ENCODE measurements around the gene MIXL1. TPM values are rescaled to one million over a fixed set of nuclear protein-coding genes. Genes with fewer than 3 reads are reported as not detected.

Gene MIXL1
- total RNA-seq = not detected
- polyA plus RNA-seq = not detected
- long read RNA-seq, donor 1 = 0 reads
- long read RNA-seq, donor 2 = 0 reads
- long read RNA-seq, donor 3 = 0 reads
- long read RNA-seq, donor 4 = 0 reads

- intact Hi-C loops (cut with DNase I) = no loop called here
- no peak within 1 kb of the TSS for H3K27ac ChIP-seq (ENCODE audit: low read length)
- H3K4me1 ChIP-seq (ENCODE audit: control insufficient read depth, insufficient read depth, low read length) = no peaks in the 10 kb centered on the region
- peak within 1 kb of the TSS; percentile 46 for H3K4me3 ChIP-seq (ENCODE audit: low read length)
- no peaks in the 10 kb centered on the region for H3K27me3 ChIP-seq (ENCODE audit: control insufficient read depth, insufficient read depth)
- no peaks in the 10 kb centered on the region for H3K9me3 ChIP-seq (ENCODE audit: control insufficient read depth, low read length)
- ATAC-seq = peak; percentile 22 to 58
- peak in 1 of 3 donors; percentile 47 for DNase-seq
- 4% methylated on average over 62 of the region's 62 CpGs for WGBS
Observed at GRCh38 chr1:226223157-226223785, at the start of gene MIXL1. Gene MIXL1 (plus strand): TSS chr1:226223664. CDS start chr1:226223682, 18 bp downstream.

GRCh38 chr1:226176870-226177269 lies 46.6 kb upstream of the MIXL1 start:
- H3K4me3 ChIP-seq (ENCODE audit: low read length) = no peak overlapping the region
- no peaks in the 10 kb centered on the region for H3K27me3 ChIP-seq (ENCODE audit: control insufficient read depth, insufficient read depth)
- DNase-seq (no peak), ATAC-seq (no peak)
- 79% methylated on average over 8 of the region's 8 CpGs for WGBS
- H3K27ac ChIP-seq (ENCODE audit: low read length) = no peak overlapping the region
- intact Hi-C loops (cut with DNase I) = no loop called here
- H3K4me1 ChIP-seq (ENCODE audit: control insufficient read depth, insufficient read depth, low read length) = no peaks in the 10 kb centered on the region
- no peaks in the 10 kb centered on the region for H3K9me3 ChIP-seq (ENCODE audit: control insufficient read depth, low read length)

GRCh38 chr1:226181996-226182714 lies 41.3 kb upstream of the MIXL1 start:
- ATAC-seq = peak in 1 of 2 donors; percentile 52
- Histone ChIP-seq H3K4me3 (ENCODE audit: low read length) (no peak overlapping the region), H3K4me1 (ENCODE audit: control insufficient read depth, insufficient read depth, low read length) (peaks cover 3% of the 10 kb centered on the region), H3K27me3 (ENCODE audit: control insufficient read depth, insufficient read depth) (no peaks in the 10 kb centered on the region), H3K27ac (ENCODE audit: low read length) (no peak overlapping the region), H3K9me3 (ENCODE audit: control insufficient read depth, low read length) (no peaks in the 10 kb centered on the region)
- intact Hi-C loops (cut with DNase I) = no loop called here
- peak; percentile 61 to 84 (median 71) for DNase-seq
- 64% methylated on average over 14 of the region's 14 CpGs for WGBS

- Histone ChIP-seq H3K9me3 (ENCODE audit: control insufficient read depth, low read length) (no peaks in the 10 kb centered on the region), H3K27ac (ENCODE audit: low read length) (peak overlapping the region; percentile 93), H3K4me3 (ENCODE audit: low read length) (peak overlapping the region; percentile 83), H3K4me1 (ENCODE audit: control insufficient read depth, insufficient read depth, low read length) (peaks cover 3% of the 10 kb centered on the region), H3K27me3 (ENCODE audit: control insufficient read depth, insufficient read depth) (no peaks in the 10 kb centered on the region)
- DNase-seq (no peak), ATAC-seq (no peak)
- WGBS = 20% methylated on average over 14 of the region's 14 CpGs
- intact Hi-C loops (cut with DNase I) = no loop called here
Observed at GRCh38 chr1:226185141-226186036, 38.1 kb upstream of the MIXL1 start.

- Histone ChIP-seq H3K9me3 (ENCODE audit: control insufficient read depth, low read length) (no peaks in the 10 kb centered on the region), H3K27ac (ENCODE audit: low read length) (peak within 1 kb of the TSS; percentile 93), H3K4me3 (ENCODE audit: low read length) (peak within 1 kb of the TSS; percentile 83), H3K27me3 (ENCODE audit: control insufficient read depth, insufficient read depth) (no peaks in the 10 kb centered on the region), H3K4me1 (ENCODE audit: control insufficient read depth, insufficient read depth, low read length) (peaks cover 3% of the 10 kb centered on the region)
- ATAC-seq = peak; percentile 97 to 98
- peak; percentile 90 to 95 (median 94) for DNase-seq
- intact Hi-C loops (cut with DNase I) = no loop called here
- WGBS = under 1% methylated on average over 75 of the region's 75 CpGs
Observed at GRCh38 chr1:226186124-226187018, 37.1 kb upstream of the MIXL1 start, which contains the start of gene ACBD3. Gene ACBD3 (minus strand): TSS chr1:226186741. CDS start chr1:226186675, 66 bp downstream.

- H3K4me1 ChIP-seq (ENCODE audit: control insufficient read depth, insufficient read depth, low read length) = peaks cover 3% of the 10 kb centered on the region
- 8% methylated on average over 10 of the region's 10 CpGs for WGBS
- peak overlapping the region; percentile 83 for H3K4me3 ChIP-seq (ENCODE audit: low read length)
- peak overlapping the region; percentile 93 for H3K27ac ChIP-seq (ENCODE audit: low read length)
- ATAC-seq (no peak), DNase-seq (no peak)
- no peaks in the 10 kb centered on the region for H3K27me3 ChIP-seq (ENCODE audit: control insufficient read depth, insufficient read depth)
- intact Hi-C loops (cut with DNase I) = no loop called here
- no peaks in the 10 kb centered on the region for H3K9me3 ChIP-seq (ENCODE audit: control insufficient read depth, low read length)
Observed at GRCh38 chr1:226187019-226187322, 36.5 kb upstream of the MIXL1 start.

GRCh38 chr1:226187380-226187779 lies 36.1 kb upstream of the MIXL1 start:
- Histone ChIP-seq H3K4me1 (ENCODE audit: control insufficient read depth, insufficient read depth, low read length) (peaks cover under 1% of the 10 kb centered on the region), H3K27ac (ENCODE audit: low read length) (no peak overlapping the region), H3K4me3 (ENCODE audit: low read length) (peak overlapping the region; percentile 83), H3K9me3 (ENCODE audit: control insufficient read depth, low read length) (no peaks in the 10 kb centered on the region), H3K27me3 (ENCODE audit: control insufficient read depth, insufficient read depth) (no peaks in the 10 kb centered on the region)
- ATAC-seq (no peak), DNase-seq (no peak)
- intact Hi-C loops (cut with DNase I) = no loop called here
- WGBS = 93% methylated on average over 7 of the region's 7 CpGs

- Histone ChIP-seq H3K4me1 (ENCODE audit: control insufficient read depth, insufficient read depth, low read length) (no peaks in the 10 kb centered on the region), H3K27me3 (ENCODE audit: control insufficient read depth, insufficient read depth) (no peaks in the 10 kb centered on the region), H3K9me3 (ENCODE audit: control insufficient read depth, low read length) (no peaks in the 10 kb centered on the region), H3K27ac (ENCODE audit: low read length) (no peak overlapping the region), H3K4me3 (ENCODE audit: low read length) (no peak overlapping the region)
- 89% methylated on average over 1 of the region's 1 CpG for WGBS
- DNase-seq = no peak
- intact Hi-C loops (cut with DNase I) = loop anchor here in 3 of 4 donors (5.0 to 10.0 kb wide), 3 partner anchors 68 to 130 kb away; partner anchors contain the start of gene H3-3A (in 1 of the 3)
- no peak for ATAC-seq
Observed at GRCh38 chr1:226195144-226195543, 28.3 kb upstream of the MIXL1 start.

- H3K4me3 ChIP-seq (ENCODE audit: low read length) = no peak overlapping the region
- no peak for ATAC-seq
- intact Hi-C loops (cut with DNase I) = loop anchor here in 3 of 4 donors (5.0 to 10.0 kb wide), 3 partner anchors 73 to 135 kb away; partner anchors contain the start of gene H3-3A (in 1 of the 3)
Observed at GRCh38 chr1:226199971-226200370, 23.5 kb upstream of the MIXL1 start.

GRCh38 chr1:226201029-226201593 lies 22.4 kb upstream of the MIXL1 start:
- H3K27ac ChIP-seq (ENCODE audit: low read length) = no peak overlapping the region
- DNase-seq (no peak), ATAC-seq (no peak)
- H3K4me3 ChIP-seq (ENCODE audit: low read length) = no peak overlapping the region
- intact Hi-C loops (cut with DNase I) = no loop called here
- H3K27me3 ChIP-seq (ENCODE audit: control insufficient read depth, insufficient read depth) = no peaks in the 10 kb centered on the region
- no peaks in the 10 kb centered on the region for H3K9me3 ChIP-seq (ENCODE audit: control insufficient read depth, low read length)
- no peaks in the 10 kb centered on the region for H3K4me1 ChIP-seq (ENCODE audit: control insufficient read depth, insufficient read depth, low read length)
- 55% methylated on average over 5 of the region's 5 CpGs for WGBS

More at GRCh38 chr1:226199971-226200370, 23.5 kb upstream of the MIXL1 start:
- no peak overlapping the region for H3K27ac ChIP-seq (ENCODE audit: low read length)
- WGBS = 61% methylated on average over 2 of the region's 2 CpGs
- no peaks in the 10 kb centered on the region for H3K9me3 ChIP-seq (ENCODE audit: control insufficient read depth, low read length)
- DNase-seq = no peak
- no peaks in the 10 kb centered on the region for H3K4me1 ChIP-seq (ENCODE audit: control insufficient read depth, insufficient read depth, low read length)
- H3K27me3 ChIP-seq (ENCODE audit: control insufficient read depth, insufficient read depth) = no peaks in the 10 kb centered on the region
